Muscle of leg (tissue), 11 donors: ENCODE data around the gene ATRNL1. TPM values are rescaled to one million over a fixed set of nuclear protein-coding genes. Genes with fewer than 3 reads are reported as not detected.
"Not testable (repeated sequence)": the region's sequence is repeated elsewhere in the genome, so short reads cannot be mapped to it uniquely, and the experiment has no call there.

Source experiments
- DNase-seq: peaks from one replicate; pipeline ENCODE4 v3.0.0; 2013
- H3K27ac ChIP-seq: one replicate; pipeline ENCODE4 v1.5.1; 2013; ENCODE audit warnings: mild to moderate bottlenecking, low read length, control low read depth
- H3K27me3 ChIP-seq: one replicate; pipeline ENCODE4 v1.6.1; 2013; ENCODE audit warnings: low read length; ENCODE audit not compliant: control insufficient read depth, insufficient read depth
- H3K36me3 ChIP-seq: one replicate; pipeline ENCODE4 v1.6.1; 2013; ENCODE audit warnings: low read length; ENCODE audit not compliant: control insufficient read depth, insufficient read depth
- H3K4me1 ChIP-seq: one replicate; pipeline ENCODE4 v1.6.1; 2013; ENCODE audit warnings: low read length; ENCODE audit not compliant: control insufficient read depth, insufficient read depth
- H3K4me3 ChIP-seq: one replicate; pipeline ENCODE4 v1.5.1; 2013; ENCODE audit warnings: low read length, control low read depth
- H3K9me3 ChIP-seq: replicated peaks from 2 replicates; pipeline ENCODE4 v1.6.1; 2013; ENCODE audit warnings: low read depth, low read length; ENCODE audit not compliant: control insufficient read depth
- WGBS: methylation state at CpG from one replicate; pipeline ENCODE4 v1.1.5; 2013; ENCODE audit warnings: missing lambda C conversion rate; ENCODE audit not compliant: insufficient coverage; 5-methylcytosine and 5-hydroxymethylcytosine counted together
- polyA plus RNA-seq, 8 donors: library from polyadenylated mRNA; unstranded; fragments of 120-200 nt; gene quantifications; one replicate each; pipeline versions ENCODE4 v1.2.1 to v1.2.3, GENCODE V29; 2013; ENCODE audit warnings: inconsistent platforms in 1 of 8, low replicate concordance in 1 of 8; ENCODE audit not compliant: insufficient read length in 8 of 8, insufficient read depth in 1 of 8
- total RNA-seq: library from RNA; stranded (reverse); fragments of 120-200 nt; gene quantifications from one replicate; pipeline ENCODE4 v1.2.4, GENCODE V29; 2013

The ATRNL1 gene
- total and polyA plus RNA-seq, 9 donors, result 0.42 to 7.1 (median 0.92) TPM

- Histone ChIP-seq H3K36me3 (no peaks in the 10 kb centered on the region), H3K9me3 (peaks cover 2% of the 10 kb centered on the region), H3K4me3 (no peak overlapping the region), H3K4me1 (no peaks in the 10 kb centered on the region), H3K27me3 (no peaks in the 10 kb centered on the region), H3K27ac (no peak overlapping the region)
- WGBS, result 97% methylated on average over 3 of the region's 5 CpGs
- no peak for DNase-seq
Observed at GRCh38 chr10:115456812-115457211, 363.6 kb downstream of the ATRNL1 start.

- DNase-seq, result no peak
- Histone ChIP-seq H3K9me3 (no peaks in the 10 kb centered on the region), H3K27ac (no peak overlapping the region), H3K36me3 (no peaks in the 10 kb centered on the region), H3K4me1 (no peaks in the 10 kb centered on the region), H3K27me3 (no peaks in the 10 kb centered on the region), H3K4me3 (no peak overlapping the region)
- WGBS, result no CpG with 5 or more reads among the region's 2 CpGs
Observed at GRCh38 chr10:115483294-115483693, 390.1 kb downstream of the ATRNL1 start.

DNA sequence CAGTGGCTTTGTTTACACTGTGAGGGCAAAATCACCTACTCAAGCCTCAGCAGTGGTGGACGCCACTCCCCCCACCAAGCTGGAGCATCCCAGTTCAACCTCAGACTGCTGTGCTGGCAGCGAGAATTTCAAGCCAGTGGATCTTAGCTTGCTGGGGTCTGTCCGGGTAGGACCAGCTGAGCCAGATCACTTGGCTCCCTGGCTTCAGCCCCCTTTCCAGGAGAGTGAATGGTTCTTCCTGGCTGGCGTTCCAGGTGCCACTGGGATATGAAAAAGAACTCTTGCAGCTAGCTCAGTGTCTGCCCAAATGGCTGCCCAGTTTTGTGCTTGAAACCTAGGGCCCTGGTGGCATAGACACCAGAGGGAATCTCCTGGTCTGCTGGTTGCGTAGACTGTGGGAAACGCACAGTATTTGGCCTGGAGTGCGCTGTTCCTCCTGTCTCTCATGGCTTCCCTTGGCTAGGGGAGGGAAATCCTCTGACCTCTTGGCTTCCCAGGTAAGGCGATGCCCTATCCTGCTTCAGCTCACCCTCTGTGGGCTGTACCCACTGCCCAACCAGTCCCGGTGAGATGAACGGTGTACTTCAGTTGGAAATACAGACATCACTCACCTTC is 398.5 kb downstream of the ATRNL1 start:
- Histone ChIP-seq H3K27ac (no peak overlapping the region), H3K4me3 (no peak overlapping the region), H3K36me3 (no peaks in the 10 kb centered on the region), H3K9me3 (no peaks in the 10 kb centered on the region), H3K4me1 (no peaks in the 10 kb centered on the region), H3K27me3 (no peaks in the 10 kb centered on the region)
- WGBS, result 95% methylated on average over 8 of the region's 10 CpGs
- no peak for DNase-seq

DNA sequence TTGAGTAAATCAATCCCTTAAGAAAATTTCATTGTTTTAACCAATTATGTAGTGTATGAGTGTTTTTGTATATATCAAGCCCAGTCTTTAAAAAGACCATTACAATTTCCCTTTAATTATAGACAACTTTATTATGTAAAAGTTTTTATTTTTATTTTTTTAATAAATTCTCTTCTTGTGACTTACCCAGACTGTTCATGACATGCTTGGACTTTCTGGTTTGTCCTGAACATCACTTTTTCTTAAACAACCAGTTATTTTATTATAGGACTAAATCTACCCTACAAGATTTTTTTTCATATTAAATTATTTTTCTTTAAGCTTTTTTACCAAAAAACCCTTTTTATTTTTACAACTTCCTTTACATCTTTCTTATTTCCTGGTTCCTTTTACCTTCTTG is 410.4 kb downstream of the ATRNL1 start:
- Histone ChIP-seq H3K4me3 (no peak overlapping the region), H3K9me3 (peaks cover 8% of the 10 kb centered on the region), H3K27ac (no peak overlapping the region), H3K36me3 (no peaks in the 10 kb centered on the region), H3K4me1 (no peaks in the 10 kb centered on the region), H3K27me3 (no peaks in the 10 kb centered on the region)
- DNase-seq, result no peak

DNA sequence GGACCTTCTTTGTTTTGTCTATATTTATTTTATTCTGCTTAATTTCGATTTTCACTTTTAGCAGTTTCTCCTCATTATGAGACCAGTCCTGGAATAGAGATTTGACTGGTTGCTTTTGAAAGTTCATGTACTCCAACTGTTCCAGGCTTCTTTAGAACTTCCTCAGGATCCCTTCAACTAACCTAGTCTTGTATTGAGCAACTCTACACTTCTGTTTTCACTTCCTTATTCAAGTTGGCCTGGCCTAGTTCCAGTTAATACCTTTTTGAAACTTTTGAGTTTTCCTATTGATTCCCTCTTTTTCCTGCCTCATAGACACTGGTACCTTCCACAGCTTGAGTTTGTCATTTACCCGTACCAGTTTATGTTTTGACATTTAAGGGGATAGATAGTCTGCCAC is 421.7 kb downstream of the ATRNL1 start:
- Histone ChIP-seq H3K4me3 (no peak overlapping the region), H3K27ac (no peak overlapping the region), H3K36me3 (no peaks in the 10 kb centered on the region), H3K4me1 (no peaks in the 10 kb centered on the region), H3K9me3 (no peaks in the 10 kb centered on the region), H3K27me3 (no peaks in the 10 kb centered on the region)
- no CpG with 5 or more reads among the region's 2 CpGs for WGBS
- DNase-seq, result no peak

DNA sequence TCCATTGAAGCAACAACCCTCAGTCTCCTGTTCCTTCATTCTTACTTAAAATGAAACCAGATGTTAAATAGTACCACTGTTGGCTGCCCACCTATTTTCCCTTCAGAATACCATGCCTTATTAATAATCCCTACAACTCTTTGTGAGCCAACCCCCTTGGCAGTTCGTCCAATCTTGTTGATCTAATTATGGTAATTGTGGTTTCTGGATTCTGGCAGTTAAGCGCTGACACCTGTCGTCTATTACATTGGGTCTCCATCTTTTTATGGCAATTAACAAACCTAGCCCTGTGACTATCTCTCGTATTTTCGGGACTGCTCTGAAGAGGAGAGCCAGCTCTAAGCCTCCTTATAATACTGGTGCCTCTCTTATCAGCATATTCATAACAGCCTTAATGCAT is 432.0 kb downstream of the ATRNL1 start:
- no peak for DNase-seq
- no peaks in the 10 kb centered on the region for H3K4me1 ChIP-seq
- no peaks in the 10 kb centered on the region for H3K36me3 ChIP-seq
- peaks cover 10% of the 10 kb centered on the region for H3K9me3 ChIP-seq
- WGBS, result 88% methylated on average over 4 of the region's 5 CpGs
- H3K27ac ChIP-seq, result no peak overlapping the region
- no peaks in the 10 kb centered on the region for H3K27me3 ChIP-seq
- no peak overlapping the region for H3K4me3 ChIP-seq

GRCh38 chr10:115527682-115528081 is 434.5 kb downstream of the ATRNL1 start:
- H3K27ac ChIP-seq, H3K36me3 ChIP-seq, DNase-seq, H3K9me3 ChIP-seq, H3K27me3 ChIP-seq, H3K4me3 ChIP-seq, H3K4me1 ChIP-seq: not testable (repeated sequence)

DNA sequence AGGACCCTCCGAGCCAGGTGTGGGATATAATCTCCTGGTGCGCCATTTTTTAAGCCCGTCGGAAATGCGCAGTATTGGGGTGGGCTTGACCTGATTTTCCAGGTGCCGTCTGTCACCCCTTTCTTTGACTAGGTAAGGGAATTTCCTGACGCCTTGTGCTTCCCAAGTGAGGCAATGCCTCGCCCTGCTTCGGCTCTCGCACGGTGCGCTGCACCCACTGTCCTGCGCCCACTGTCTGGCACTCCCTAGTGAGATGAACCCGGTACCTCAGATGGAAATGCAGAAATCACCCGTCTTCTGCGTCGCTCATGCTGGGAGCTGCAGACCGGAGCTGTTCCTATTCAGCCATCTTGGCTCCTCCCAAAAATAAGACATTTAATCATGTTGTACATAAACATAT is 443.2 kb downstream of the ATRNL1 start:
- not testable (repeated sequence) for H3K4me1 ChIP-seq, H3K9me3 ChIP-seq, H3K27me3 ChIP-seq, H3K36me3 ChIP-seq, DNase-seq, H3K4me3 ChIP-seq, H3K27ac ChIP-seq
- no CpG with 5 or more reads among the region's 18 CpGs for WGBS

DNA sequence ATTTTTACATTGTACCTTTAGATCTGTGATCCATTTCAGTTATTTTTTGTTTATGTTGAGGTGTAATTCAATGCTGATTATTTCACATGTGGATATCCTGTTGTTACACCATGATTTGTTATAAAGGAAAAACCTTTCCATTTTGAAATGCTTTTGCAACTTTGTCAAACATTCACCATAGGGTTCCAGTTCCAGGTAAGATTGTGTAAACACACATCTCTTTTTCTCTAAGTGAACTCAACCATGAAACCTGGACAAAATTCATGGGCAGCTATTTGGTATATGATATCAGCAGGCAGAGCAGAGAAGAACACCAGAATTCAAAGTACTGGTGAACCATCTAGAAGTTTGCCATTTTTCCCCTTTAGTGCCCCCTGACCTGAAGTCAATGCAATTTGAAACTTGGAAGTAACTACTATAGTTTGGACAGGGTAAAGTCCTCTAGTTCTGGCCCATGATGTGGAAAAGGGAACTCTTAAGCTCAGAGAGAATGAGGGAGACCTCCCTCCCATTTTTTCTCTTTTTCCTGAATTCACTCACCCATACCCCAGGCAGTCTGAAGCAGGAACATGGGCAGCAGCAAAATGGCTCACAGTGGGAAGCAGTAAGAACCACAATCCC is 446.1 kb downstream of the ATRNL1 start:
- Histone ChIP-seq H3K36me3 (no peaks in the 10 kb centered on the region), H3K4me1 (no peaks in the 10 kb centered on the region), H3K27ac (no peak overlapping the region), H3K4me3 (no peak overlapping the region), H3K27me3 (no peaks in the 10 kb centered on the region), H3K9me3 (no peaks in the 10 kb centered on the region)
- no peak for DNase-seq

GRCh38 chr10:115555887-115556402 is 462.8 kb downstream of the ATRNL1 start:
- H3K27me3 ChIP-seq, result no peaks in the 10 kb centered on the region
- DNase-seq, result no peak
- H3K36me3 ChIP-seq, result no peaks in the 10 kb centered on the region
- no peaks in the 10 kb centered on the region for H3K9me3 ChIP-seq
- no peak overlapping the region for H3K27ac ChIP-seq
- no CpG with 5 or more reads among the region's 3 CpGs for WGBS
- H3K4me3 ChIP-seq, result no peak overlapping the region
- no peaks in the 10 kb centered on the region for H3K4me1 ChIP-seq

DNA sequence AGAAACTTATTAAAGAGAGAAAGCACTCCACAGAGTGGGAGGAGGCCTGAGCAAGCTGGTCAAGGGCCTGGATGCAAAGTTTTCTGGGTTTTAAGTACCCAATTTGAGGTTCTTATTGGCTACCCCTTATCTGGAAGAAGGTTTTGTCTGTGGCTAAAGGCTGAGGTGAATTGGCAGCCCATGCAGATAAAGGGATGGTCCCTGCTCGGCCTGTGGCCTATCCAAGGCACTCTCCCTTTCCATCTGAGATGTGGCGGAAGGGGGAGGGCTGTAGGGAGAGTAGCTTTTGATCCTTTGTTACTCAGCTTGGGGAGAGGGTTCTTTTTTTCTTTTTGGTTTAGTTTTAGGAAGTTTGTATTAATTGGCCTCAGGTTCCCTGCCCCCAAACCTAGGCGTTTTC is 465.1 kb downstream of the ATRNL1 start:
- Histone ChIP-seq H3K4me3 (no peak overlapping the region), H3K4me1 (no peaks in the 10 kb centered on the region), H3K27me3 (no peaks in the 10 kb centered on the region), H3K9me3 (no peaks in the 10 kb centered on the region), H3K27ac (no peak overlapping the region), H3K36me3 (no peaks in the 10 kb centered on the region)
- 0% methylated on average over 1 of the region's 3 CpGs for WGBS
- DNase-seq, result no peak
